ENCODE results near the gene NOA1. TPM values are rescaled to one million over a fixed set of nuclear protein-coding genes. Genes with fewer than 3 reads are reported as not detected.

NOA1 gene
- polyA plus RNA-seq, 3 donors, result 10.4 to 12.6 (median 11.5) TPM

- Mint-ChIP-seq H3K9me3 (peaks cover 0 to under 1% (median 0%) of the 10 kb centered on the region in 7 donors), H3K27ac (peak within 1 kb of the TSS; percentile 92 to 99 (median 98)), H3K4me1 (peaks cover 42% of the 10 kb centered on the region), H3K4me3 (peak within 1 kb of the TSS; percentile 100), H3K27me3 (ENCODE audit: low read depth in 3 of 3) (no peaks in the 10 kb centered on the region), H3K36me3 (peaks cover 11 to 29% of the 10 kb centered on the region in 2 donors)
- peak within 1 kb of the TSS; percentile 86 to 99 (median 87) for H3K4me3 ChIP-seq (replicated peaks in 1 of 3; ENCODE audit: low read depth in 2 of 3, low read length in 3 of 3)
- no peak for TF ChIP-seq CTCF (IDR thresholded peaks at IDR 0.05)
- intact Hi-C loops (cut with micrococcal nuclease), result loop anchor here (5.0 kb wide), 2 partner anchors 72 to 542 kb away; partner anchors contain the start of genes REST (in 2 of the 2), PAICS (in 1 of the 2) and PPAT (in 1 of the 2)
- peak; percentile 95 to 96 (median 95) for DNase-seq
- no peaks in the 10 kb centered on the region for H3K27me3 ChIP-seq (ENCODE audit: control insufficient read depth in 2 of 2, insufficient read depth in 2 of 2, low read length in 2 of 2)
- H2AFZ ChIP-seq (ENCODE audit: insufficient read depth, low read depth, low read length, poor library complexity, severe bottlenecking), result peak within 1 kb of the TSS; percentile 98
- H3K79me2 ChIP-seq (ENCODE audit: insufficient read depth, low read length), result peaks cover 88% of the 10 kb centered on the region
- WGBS (ENCODE audit: insufficient coverage), result under 1% methylated on average over 30 of the region's 37 CpGs
- peaks cover 5 to 22% of the 10 kb centered on the region in 2 donors for H3K36me3 ChIP-seq (replicated peaks in 1 of 2; ENCODE audit: control insufficient read depth in 1 of 2, insufficient read depth in 2 of 2, low read length in 2 of 2)
- H3K9ac ChIP-seq (ENCODE audit: insufficient read depth, low read length, poor library complexity, severe bottlenecking), result peak within 1 kb of the TSS; percentile 86
- H3K4me1 ChIP-seq (ENCODE audit: control insufficient read depth in 1 of 2, insufficient read depth in 2 of 2, low read length in 2 of 2), result peaks cover 34 to 43% of the 10 kb centered on the region in 2 donors
- peak within 1 kb of the TSS; percentile 91 to 95 for H3K27ac ChIP-seq (ENCODE audit: low read depth in 1 of 2, low read length in 2 of 2)
- H3K9me3 ChIP-seq (replicated peaks in 1 of 2; ENCODE audit: control insufficient read depth in 1 of 2, insufficient read depth in 1 of 2, low read length in 2 of 2), result peaks cover 0 to under 1% of the 10 kb centered on the region in 2 donors
- H3K4me2 ChIP-seq (replicated peaks; ENCODE audit: extremely low read depth, low read length, poor library complexity, severe bottlenecking), result peak within 1 kb of the TSS; percentile 96
- peaks cover 73% of the 10 kb centered on the region for H4K20me1 ChIP-seq (ENCODE audit: insufficient read depth, low read length)
Measured at GRCh38 chr4:56978750-56979303, 1.4 kb upstream of the NOA1 start, which contains the start of gene POLR2B. POLR2B (plus strand) TSS chr4:56978896; CDS start chr4:56978986, 90 bp downstream.

GRCh38 chr4:56976837-56977320 is 527 bp downstream of the NOA1 start:
- H3K27me3 Mint-ChIP-seq (ENCODE audit: low read depth in 3 of 3), result no peaks in the 10 kb centered on the region
- no peaks in the 10 kb centered on the region for H3K27me3 ChIP-seq (ENCODE audit: control insufficient read depth in 2 of 2, insufficient read depth in 2 of 2, low read length in 2 of 2)
- H2AFZ ChIP-seq (ENCODE audit: insufficient read depth, low read depth, low read length, poor library complexity, severe bottlenecking), result peak overlapping the region; percentile 98
- peaks cover 59% of the 10 kb centered on the region for H4K20me1 ChIP-seq (ENCODE audit: insufficient read depth, low read length)
- peaks cover 28 to 42% of the 10 kb centered on the region in 2 donors for H3K36me3 Mint-ChIP-seq
- peaks cover 34 to 43% of the 10 kb centered on the region in 2 donors for H3K4me1 ChIP-seq (ENCODE audit: control insufficient read depth in 1 of 2, insufficient read depth in 2 of 2, low read length in 2 of 2)
- H3K4me3 ChIP-seq (replicated peaks in 1 of 3; ENCODE audit: low read depth in 2 of 3, low read length in 3 of 3), result peak overlapping the region; percentile 86 to 99 (median 87)
- H3K9me3 ChIP-seq (replicated peaks in 1 of 2; ENCODE audit: control insufficient read depth in 1 of 2, insufficient read depth in 1 of 2, low read length in 2 of 2), result peaks cover 4 to 14% of the 10 kb centered on the region in 2 donors
- DNase-seq, result peak; percentile 28 to 42 (median 38)
- H3K36me3 ChIP-seq (replicated peaks in 1 of 2; ENCODE audit: control insufficient read depth in 1 of 2, insufficient read depth in 2 of 2, low read length in 2 of 2), result peaks cover 25 to 29% of the 10 kb centered on the region in 2 donors
- intact Hi-C loops (cut with micrococcal nuclease), result loop anchor here (5.0 kb wide), 2 partner anchors 70 to 540 kb away; partner anchors contain the start of genes REST (in 2 of the 2), PAICS (in 1 of the 2) and PPAT (in 1 of the 2)
- H3K27ac ChIP-seq (ENCODE audit: low read depth in 1 of 2, low read length in 2 of 2), result peak overlapping the region; percentile 91 to 95
- H3K9me3 Mint-ChIP-seq, result peaks cover 0 to 9% (median 3%) of the 10 kb centered on the region in 7 donors
- TF ChIP-seq CTCF (IDR thresholded peaks at IDR 0.05), result no peak
- H3K79me2 ChIP-seq (ENCODE audit: insufficient read depth, low read length), result peaks cover 79% of the 10 kb centered on the region
- peaks cover 35% of the 10 kb centered on the region for H3K4me1 Mint-ChIP-seq
- H3K4me3 Mint-ChIP-seq, result peak overlapping the region; percentile 100
- H3K27ac Mint-ChIP-seq, result peak overlapping the region; percentile 89 to 98 (median 96)
- H3K9ac ChIP-seq (ENCODE audit: insufficient read depth, low read length, poor library complexity, severe bottlenecking), result peak overlapping the region; percentile 86
- WGBS (ENCODE audit: insufficient coverage), result under 1% methylated on average over 46 of the region's 46 CpGs
- H3K4me2 ChIP-seq (replicated peaks; ENCODE audit: extremely low read depth, low read length, poor library complexity, severe bottlenecking), result peak overlapping the region; percentile 96

Measured in CD14-positive monocyte (primary cell).